H1 (cell line): Measurements from ENCODE around the gene CACNB2.

ENCODE experiments used
- ATF3 ChIP-seq: IDR thresholded peaks from 2 replicates; pipeline ENCODE4 v1.6.1; 2011; ENCODE audit warnings: low read depth, mild to moderate bottlenecking, low read length; ENCODE audit not compliant: insufficient read depth
- CTCF ChIP-seq, 3 experiments: IDR thresholded peaks; 1 replicate in 2 of 3; 2 replicates in 1 of 3; pipeline versions ENCODE4 v1.5.1 to v1.6.1; 2011; ENCODE audit warnings: low read length in 3 of 3, mild to moderate bottlenecking in 3 of 3, inconsistent platforms in 2 of 3, low read depth in 1 of 3, moderate library complexity in 1 of 3; ENCODE audit not compliant: insufficient read depth in 1 of 3; ENCODE audit errors: control extremely low read depth in 1 of 3
- EP300 ChIP-seq, 2 experiments: IDR thresholded peaks; 1 replicate in 1 of 2; 2 replicates in 1 of 2; pipeline ENCODE4 v1.6.1; 2011 to 2012; ENCODE audit warnings: low read depth in 2 of 2, low read length in 2 of 2, mild to moderate bottlenecking in 2 of 2, borderline replicate concordance in 1 of 2, inconsistent platforms in 1 of 2, moderate library complexity in 1 of 2
- FOSL1 ChIP-seq: IDR thresholded peaks from 2 replicates; pipeline ENCODE4 v1.6.1; 2011; ENCODE audit warnings: mild to moderate bottlenecking, low read depth, low read length, moderate library complexity; ENCODE audit not compliant: insufficient read depth
- KDM1A ChIP-seq: fragments of 200-600, 300-600 bp; sonication (generic); IDR thresholded peaks from 2 replicates; pipeline ENCODE4 v1.7.1; 2016; ENCODE audit warnings: mild to moderate bottlenecking, low read length, borderline replicate concordance
- KDM5A ChIP-seq: fragments of 200-600 bp; IDR thresholded peaks from 2 replicates; pipeline ENCODE4 v1.7.1; 2012; ENCODE audit warnings: mild to moderate bottlenecking, low read length, inconsistent platforms, mixed read lengths
- POLR2A ChIP-seq, 2 experiments: IDR thresholded peaks; 1 replicate in 1 of 2; 2 replicates in 1 of 2; pipeline ENCODE4 v1.6.1; 2011; ENCODE audit warnings: low read depth in 2 of 2, low read length in 2 of 2, mild to moderate bottlenecking in 2 of 2; ENCODE audit errors: control extremely low read depth in 1 of 2
- POLR2AphosphoS5 ChIP-seq: IDR thresholded peaks from 2 replicates; pipeline ENCODE4 v1.6.1; 2011; ENCODE audit warnings: low read depth, low read length
- RFX5 ChIP-seq: IDR thresholded peaks from 2 replicates; pipeline ENCODE4 v1.6.1; 2011; ENCODE audit warnings: low read depth, low read length, improper control_type of control experiment, borderline replicate concordance
- SUZ12 ChIP-seq: fragments of 200-600 bp; sonication (generic); IDR thresholded peaks from 2 replicates; pipeline ENCODE4 v1.6.1; 2012; ENCODE audit warnings: mild to moderate bottlenecking, inconsistent platforms, low read length, moderate library complexity, mixed read lengths
- TCF12 ChIP-seq: IDR thresholded peaks from 2 replicates; pipeline ENCODE4 v1.6.1; 2011; ENCODE audit warnings: low read depth, mild to moderate bottlenecking, low read length
- TEAD4 ChIP-seq: IDR thresholded peaks from 2 replicates; pipeline ENCODE4 v1.6.1; 2012; ENCODE audit warnings: low read depth, low read length, inconsistent platforms, mixed read lengths

- TF ChIP-seq ATF3 (no peak), CTCF (IDR thresholded peaks at IDR 0.05; ENCODE audit: control extremely low read depth in 1 of 3, insufficient read depth in 1 of 3, low read depth in 1 of 3, low read length in 3 of 3) (no peak), POLR2A (IDR thresholded peaks at IDR 0.05; ENCODE audit: control extremely low read depth in 1 of 2, low read depth in 2 of 2, low read length in 2 of 2) (no peak), FOSL1 (no peak), TEAD4 (no peak), SUZ12 (no peak), KDM1A (no peak), EP300 (IDR thresholded peaks at IDR 0.05; ENCODE audit: borderline replicate concordance in 1 of 2, low read depth in 2 of 2, low read length in 2 of 2) (no peak), KDM5A (no peak), TCF12 (no peak), POLR2AphosphoS5 (no peak), RFX5 (no peak)
These were observed 157.4 kb downstream of the CACNB2 start for GRCh38 chr10:18297659-18298058.
